ENCODE results near the gene DNAI7. TPM values are rescaled to one million over a fixed set of nuclear protein-coding genes. Genes with fewer than 3 reads are reported as not detected.

The DNAI7 gene
- total RNA-seq, 1 donor from 2014 or later: 0.49 TPM

- Histone ChIP-seq H3K36me3 (no peaks in the 10 kb centered on the region), H3K27me3 (no peaks in the 10 kb centered on the region), H3K27ac (no peak overlapping the region), H3K9me3 (no peaks in the 10 kb centered on the region), H3K4me3 (no peak overlapping the region), H3K4me1 (no peaks in the 10 kb centered on the region)
- TF ChIP-seq, protein P1, sequence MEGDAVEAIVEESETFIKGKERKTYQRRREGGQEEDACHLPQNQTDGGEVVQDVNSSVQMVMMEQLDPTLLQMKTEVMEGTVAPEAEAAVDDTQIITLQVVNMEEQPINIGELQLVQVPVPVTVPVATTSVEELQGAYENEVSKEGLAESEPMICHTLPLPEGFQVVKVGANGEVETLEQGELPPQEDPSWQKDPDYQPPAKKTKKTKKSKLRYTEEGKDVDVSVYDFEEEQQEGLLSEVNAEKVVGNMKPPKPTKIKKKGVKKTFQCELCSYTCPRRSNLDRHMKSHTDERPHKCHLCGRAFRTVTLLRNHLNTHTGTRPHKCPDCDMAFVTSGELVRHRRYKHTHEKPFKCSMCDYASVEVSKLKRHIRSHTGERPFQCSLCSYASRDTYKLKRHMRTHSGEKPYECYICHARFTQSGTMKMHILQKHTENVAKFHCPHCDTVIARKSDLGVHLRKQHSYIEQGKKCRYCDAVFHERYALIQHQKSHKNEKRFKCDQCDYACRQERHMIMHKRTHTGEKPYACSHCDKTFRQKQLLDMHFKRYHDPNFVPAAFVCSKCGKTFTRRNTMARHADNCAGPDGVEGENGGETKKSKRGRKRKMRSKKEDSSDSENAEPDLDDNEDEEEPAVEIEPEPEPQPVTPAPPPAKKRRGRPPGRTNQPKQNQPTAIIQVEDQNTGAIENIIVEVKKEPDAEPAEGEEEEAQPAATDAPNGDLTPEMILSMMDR (IDR thresholded peaks at IDR 0.05): no peak
- ATAC-seq (no peak), DNase-seq (no peak)
- intact Hi-C loops (cut with DNase I): no loop called here
These were observed 12.2 kb downstream of the DNAI7 start for GRCh38 chr12:25182765-25183164.

DNA sequence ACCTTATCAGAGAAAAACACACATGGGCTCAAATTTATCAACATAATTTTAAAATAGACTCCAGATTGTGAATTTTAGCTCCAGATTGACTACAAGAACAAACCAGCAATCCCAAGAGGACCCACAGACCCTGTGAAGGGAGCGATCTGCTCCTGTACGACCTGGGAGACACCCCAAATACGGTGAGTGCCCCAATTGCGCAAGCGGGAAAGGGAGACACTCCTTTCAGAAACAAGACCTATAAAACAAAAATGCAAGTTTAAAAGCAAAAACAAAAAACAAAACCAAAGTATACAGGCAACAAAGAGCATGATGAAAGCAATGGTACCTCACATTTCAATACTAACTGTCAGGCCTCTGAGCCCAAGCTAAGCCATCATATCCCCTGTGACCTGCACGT lies 32.1 kb downstream of the DNAI7 start:
- DNase-seq (no peak), ATAC-seq (no peak)
- H3K36me3 ChIP-seq: no peaks in the 10 kb centered on the region
- H3K4me1 ChIP-seq: no peaks in the 10 kb centered on the region
- no peak overlapping the region for H3K4me3 ChIP-seq
- TF ChIP-seq, protein P1 (IDR thresholded peaks at IDR 0.05): no peak
- no peak overlapping the region for H3K27ac ChIP-seq
- H3K27me3 ChIP-seq: no peaks in the 10 kb centered on the region
- H3K9me3 ChIP-seq: no peaks in the 10 kb centered on the region
- intact Hi-C loops (cut with DNase I): no loop called here

DNA sequence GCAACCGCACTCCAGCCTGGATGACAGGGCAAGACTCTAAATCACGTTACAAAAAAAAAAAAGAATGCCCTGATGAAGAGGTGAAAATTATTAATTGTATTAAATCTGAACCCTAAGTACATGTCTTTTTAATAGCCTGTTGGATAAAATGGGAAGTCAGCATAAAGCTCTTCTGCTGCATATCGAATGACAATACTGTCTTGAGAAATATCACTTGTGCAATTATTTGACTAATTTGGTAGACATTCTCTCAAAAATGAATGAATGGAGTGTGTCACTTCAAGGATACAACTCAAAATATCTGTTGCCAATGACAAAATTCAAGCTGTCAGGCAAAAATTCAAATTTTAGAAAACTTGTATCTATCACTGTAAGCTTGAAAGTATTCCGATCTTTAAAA lies 38.9 kb downstream of the DNAI7 start:
- TF ChIP-seq, protein P1 (IDR thresholded peaks at IDR 0.05): no peak
- intact Hi-C loops (cut with DNase I): no loop called here
- ATAC-seq (no peak), DNase-seq (no peak)
- no peak overlapping the region for H3K4me3 ChIP-seq
- no peaks in the 10 kb centered on the region for H3K27me3 ChIP-seq
- no peaks in the 10 kb centered on the region for H3K9me3 ChIP-seq
- H3K27ac ChIP-seq: no peak overlapping the region
- H3K36me3 ChIP-seq: no peaks in the 10 kb centered on the region
- no peaks in the 10 kb centered on the region for H3K4me1 ChIP-seq

GRCh38 chr12:25155022-25155576 lies 39.9 kb downstream of the DNAI7 start:
- H3K4me3 ChIP-seq: no peak overlapping the region
- no peak for ATAC-seq
- no peak for DNase-seq

DNA sequence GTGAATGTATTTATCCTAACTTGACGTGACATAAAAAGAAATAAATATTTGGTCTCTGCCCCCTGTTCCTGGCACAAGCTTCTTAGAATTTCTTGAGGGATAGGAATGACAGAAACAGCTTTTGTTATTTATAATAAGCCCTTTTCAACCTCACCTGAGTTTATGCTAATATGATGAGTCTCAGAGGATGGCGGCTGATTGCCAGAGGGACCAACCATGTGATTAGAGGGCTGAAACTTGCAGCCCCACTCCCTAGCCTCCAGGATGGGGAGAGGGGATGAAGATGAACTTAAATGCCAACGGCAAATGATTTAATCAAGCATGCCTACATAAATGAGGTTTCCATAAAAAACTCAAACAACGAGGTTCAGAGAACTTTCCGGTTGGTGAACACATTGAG lies 42.9 kb downstream of the DNAI7 start:
- H3K4me3 ChIP-seq: no peak overlapping the region
- no peaks in the 10 kb centered on the region for H3K27me3 ChIP-seq
- TF ChIP-seq, protein P1 (IDR thresholded peaks at IDR 0.05): no peak
- H3K4me1 ChIP-seq: no peaks in the 10 kb centered on the region
- no peaks in the 10 kb centered on the region for H3K36me3 ChIP-seq
- intact Hi-C loops (cut with DNase I): no loop called here
- no peak for DNase-seq
- no peak overlapping the region for H3K27ac ChIP-seq
- no peaks in the 10 kb centered on the region for H3K9me3 ChIP-seq
- ATAC-seq: no peak

More at GRCh38 chr12:25155022-25155576, 39.9 kb downstream of the DNAI7 start:
- no peaks in the 10 kb centered on the region for H3K9me3 ChIP-seq
- H3K4me1 ChIP-seq: no peaks in the 10 kb centered on the region
- no peaks in the 10 kb centered on the region for H3K27me3 ChIP-seq
- no peaks in the 10 kb centered on the region for H3K36me3 ChIP-seq
- intact Hi-C loops (cut with DNase I): no loop called here
- TF ChIP-seq, protein P1 (IDR thresholded peaks at IDR 0.05): peak; percentile 68
- H3K27ac ChIP-seq: no peak overlapping the region

- Histone ChIP-seq H3K27me3 (no peaks in the 10 kb centered on the region), H3K4me3 (no peak overlapping the region), H3K27ac (no peak overlapping the region), H3K4me1 (no peaks in the 10 kb centered on the region), H3K36me3 (no peaks in the 10 kb centered on the region), H3K9me3 (no peaks in the 10 kb centered on the region)
- TF ChIP-seq, protein P1 (IDR thresholded peaks at IDR 0.05): no peak
- intact Hi-C loops (cut with DNase I): no loop called here
- DNase-seq (no peak), ATAC-seq (peak; percentile 65)
These were observed 43.5 kb downstream of the DNAI7 start for GRCh38 chr12:25151476-25151875.
